GM21390 (cell line): ENCODE measurements around the gene USP54.
"Not testable (repeated sequence)": the region's sequence is repeated elsewhere in the genome, so short reads cannot be mapped to it uniquely, and the experiment has no call there.

Source experiments
- ATAC-seq: cut with Tn5 transposase; IDR thresholded peaks from one replicate; pipeline ENCODE4 v1.9.1; 2021; ENCODE audit not compliant: unreplicated experiment

USP54 gene

DNA sequence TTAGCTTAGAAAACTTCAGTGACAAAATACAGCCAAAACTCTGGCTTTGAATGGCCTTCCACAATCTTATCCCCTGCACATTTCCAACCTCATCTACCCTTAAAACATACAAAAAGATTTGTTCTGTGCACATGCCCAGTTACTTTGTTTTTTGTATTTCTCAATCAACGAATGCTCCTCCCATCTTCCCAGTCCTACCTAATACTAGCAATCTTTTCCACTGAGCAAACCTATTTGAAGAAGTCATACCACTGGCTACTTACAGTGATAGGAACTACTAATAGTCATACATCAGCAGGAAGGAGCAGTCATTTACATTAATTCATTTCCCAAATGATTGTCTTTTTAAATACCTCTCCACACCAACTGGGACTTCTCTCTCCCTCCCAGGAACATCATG, 2.5 kb downstream of the USP54 start:
- no peak for ATAC-seq

DNA sequence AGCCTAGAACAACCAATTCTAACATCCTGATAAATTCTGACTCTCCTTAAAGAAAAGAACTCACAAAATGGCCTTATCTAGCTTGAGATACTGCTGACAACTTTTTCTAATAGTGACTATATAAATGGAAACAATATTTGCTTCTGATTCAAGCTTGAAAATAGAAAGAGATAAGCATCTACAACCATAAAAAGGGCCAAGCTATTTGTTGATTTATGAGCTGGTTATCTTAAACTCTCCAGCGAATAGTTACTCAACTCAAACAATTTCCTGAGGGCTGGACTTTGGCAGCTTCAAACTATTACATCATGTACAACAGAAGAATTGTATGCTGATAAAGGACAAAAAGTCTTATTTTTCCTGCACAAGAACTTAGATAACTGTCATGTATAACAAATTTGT, 4.6 kb downstream of the USP54 start:
- no peak for ATAC-seq

DNA sequence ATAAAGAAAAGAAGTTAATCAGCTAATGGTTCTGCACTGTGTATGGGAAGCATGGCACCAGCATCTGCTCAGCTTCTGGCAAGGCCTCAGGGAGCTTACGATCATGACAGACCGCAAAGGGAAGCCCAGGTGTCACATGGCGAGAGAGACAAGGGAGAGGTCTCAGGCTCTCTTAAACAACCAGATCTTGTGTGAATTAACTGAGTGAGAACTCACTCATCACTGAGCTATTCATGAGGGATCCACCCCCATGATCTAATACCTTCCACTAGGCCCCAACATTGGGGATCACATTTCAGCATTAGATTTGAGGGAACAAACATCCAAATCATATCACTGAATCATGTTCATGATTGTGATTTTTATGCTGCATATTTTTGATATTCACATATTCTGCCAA, 5.8 kb downstream of the USP54 start:
- no peak for ATAC-seq

DNA sequence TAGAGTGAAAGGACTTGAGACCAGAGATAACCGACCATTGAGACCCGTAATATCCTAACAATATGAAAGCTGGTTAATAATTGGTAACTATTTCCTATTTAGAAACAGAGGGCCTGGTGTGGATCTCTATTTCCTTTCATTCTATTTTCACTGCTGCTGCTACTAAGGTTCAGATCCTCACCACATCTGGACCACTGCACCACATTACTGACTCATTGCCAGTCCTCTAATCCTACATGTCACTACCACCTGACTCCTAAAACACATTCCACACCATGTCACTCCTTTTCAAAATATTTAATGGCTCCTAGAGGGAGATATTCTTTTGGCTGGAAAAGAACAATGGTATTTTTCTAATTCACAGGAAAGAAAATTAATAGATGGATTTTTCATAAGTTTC, 6.4 kb downstream of the USP54 start:
- no peak for ATAC-seq

DNA sequence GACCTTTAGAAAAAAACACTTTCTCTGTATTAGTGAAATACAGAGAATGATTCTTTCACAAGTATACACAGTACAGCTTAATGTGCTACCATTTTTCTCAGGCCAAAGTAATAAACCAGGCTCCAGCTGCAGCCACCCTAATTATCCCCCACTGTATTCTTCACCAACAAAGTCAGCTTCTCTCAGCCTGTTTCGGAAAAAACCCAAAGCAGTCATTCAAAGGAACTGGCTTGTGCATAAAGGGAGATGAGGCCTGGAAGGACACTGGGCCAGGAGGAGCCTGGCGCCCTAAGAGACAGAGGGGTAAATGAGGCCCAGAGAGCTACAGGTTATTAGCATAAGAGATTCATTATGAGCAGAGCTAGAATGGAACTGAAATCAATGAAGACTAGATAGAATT, 9.2 kb downstream of the USP54 start:
- ATAC-seq: no peak

DNA sequence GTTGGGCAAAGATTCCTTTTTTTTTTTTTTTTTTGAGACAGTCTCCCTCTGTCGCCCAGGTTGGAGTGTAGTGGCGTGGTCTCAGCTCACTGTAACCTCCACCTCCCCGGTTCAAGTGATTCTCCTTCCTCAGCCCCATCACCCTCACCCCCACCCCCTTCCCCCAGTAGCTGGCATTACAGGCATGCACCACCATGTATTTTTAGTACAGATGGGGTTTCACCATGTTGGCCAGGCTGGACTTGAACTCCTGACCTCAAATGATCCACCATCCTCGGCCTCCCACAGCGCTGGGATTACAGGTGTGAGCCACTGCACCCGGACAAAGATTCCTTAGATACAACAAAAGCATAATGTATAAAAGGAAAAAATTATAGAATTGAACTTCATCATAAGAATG, 12.2 kb downstream of the USP54 start:
- not testable (repeated sequence) for ATAC-seq

DNA sequence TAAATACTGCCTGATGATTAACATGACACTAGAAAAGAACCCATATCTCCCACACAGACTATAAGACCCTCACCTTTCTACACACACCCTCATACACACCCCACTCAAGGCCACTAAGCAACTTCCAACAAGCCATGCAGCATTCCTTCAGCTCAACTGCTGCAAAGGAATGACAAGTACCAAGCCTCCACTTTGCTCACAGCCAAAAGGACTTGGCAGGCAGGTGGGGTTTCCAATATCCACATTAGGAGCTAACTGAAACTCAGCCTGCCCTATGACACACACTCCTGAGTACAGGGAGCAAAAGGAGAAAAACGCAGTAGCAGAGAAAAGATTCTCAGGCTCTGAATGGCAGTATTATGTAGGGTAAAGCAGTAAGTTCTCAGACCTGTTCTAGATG, 13.4 kb downstream of the USP54 start:
- no peak for ATAC-seq

DNA sequence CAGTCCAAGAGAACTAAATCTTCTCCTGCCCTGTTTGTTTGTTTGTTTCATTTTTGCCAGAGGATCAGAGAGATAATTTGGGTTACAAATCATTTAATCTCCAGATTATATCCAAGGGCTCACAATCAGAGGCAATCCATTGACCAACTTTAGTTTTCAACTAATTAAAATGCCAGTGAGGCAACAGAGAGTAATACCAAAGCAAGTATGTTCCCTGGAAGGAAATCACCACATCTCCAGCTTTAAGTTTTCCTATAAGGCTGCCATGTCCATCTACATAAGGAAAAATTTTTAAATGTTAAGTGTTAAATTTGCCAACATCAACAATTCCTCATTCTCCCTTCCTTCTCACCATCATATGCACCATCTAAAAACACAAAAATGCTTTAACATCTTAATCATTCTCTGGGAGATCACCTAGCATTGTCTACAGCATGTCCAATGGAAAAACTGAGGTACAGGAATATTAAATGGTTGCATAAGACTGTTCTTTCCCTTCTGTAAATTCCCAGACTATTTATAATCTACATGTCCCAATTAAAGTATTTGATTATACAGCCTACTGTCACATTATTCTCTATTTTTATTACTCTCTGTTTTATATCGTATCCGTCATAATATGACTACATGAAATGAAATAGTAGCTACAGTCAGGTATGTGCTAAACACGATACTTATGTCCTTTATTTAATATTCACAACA, 14.1 kb downstream of the USP54 start:
- no peak for ATAC-seq

DNA sequence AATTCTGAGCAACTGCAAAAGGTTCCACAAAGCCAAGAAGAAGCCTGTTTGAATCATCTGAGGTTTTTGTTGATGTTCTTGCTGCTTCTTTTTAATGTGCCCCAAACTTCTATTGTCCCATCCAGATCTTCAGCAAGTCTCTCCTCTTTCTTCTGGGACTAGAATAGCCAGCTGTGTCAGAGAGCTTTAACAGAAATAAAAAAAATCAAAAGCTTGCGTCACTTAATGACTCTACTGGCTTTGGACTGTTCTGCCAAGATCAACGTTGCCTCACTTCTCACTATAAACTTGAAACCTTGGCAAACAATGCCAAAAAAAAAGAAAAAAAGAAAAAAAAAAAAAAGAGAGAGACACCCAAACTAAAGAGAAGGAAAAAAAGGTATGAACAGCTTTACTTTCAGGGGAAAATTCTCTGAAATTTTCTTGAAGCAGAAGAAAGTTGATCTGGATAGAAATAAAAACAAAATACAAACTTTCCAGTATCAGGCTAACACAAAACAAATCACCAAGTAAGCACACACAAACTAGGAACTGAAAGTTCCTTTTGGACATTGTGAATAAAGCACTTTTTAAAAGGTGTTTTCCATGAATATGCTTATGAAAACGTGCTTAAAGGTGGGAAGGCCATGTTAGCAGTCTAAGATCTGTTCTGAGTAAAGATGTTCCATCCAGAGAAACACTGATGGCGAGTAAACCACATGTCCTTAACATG, 14.8 kb downstream of the USP54 start:
- ATAC-seq: no peak

DNA sequence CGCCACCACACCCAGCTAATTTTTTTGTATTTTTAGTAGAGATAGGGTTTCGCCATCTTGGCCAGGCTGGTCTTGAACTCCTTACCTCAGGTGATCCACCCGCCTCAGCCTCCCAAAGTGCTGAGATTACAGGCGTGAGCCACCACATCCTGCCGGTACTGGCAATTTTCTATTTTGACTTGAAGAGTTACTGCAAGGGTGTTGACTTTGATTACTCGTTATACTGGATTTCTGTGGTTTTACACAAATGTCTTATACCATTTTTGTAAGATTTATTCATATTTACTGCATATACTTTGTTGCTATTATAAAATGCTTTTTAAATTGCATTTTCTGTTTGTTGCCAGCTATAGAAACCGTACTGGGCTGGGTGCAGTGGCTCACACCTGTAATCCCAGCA, 24.1 kb downstream of the USP54 start:
- ATAC-seq: not testable (repeated sequence)

DNA sequence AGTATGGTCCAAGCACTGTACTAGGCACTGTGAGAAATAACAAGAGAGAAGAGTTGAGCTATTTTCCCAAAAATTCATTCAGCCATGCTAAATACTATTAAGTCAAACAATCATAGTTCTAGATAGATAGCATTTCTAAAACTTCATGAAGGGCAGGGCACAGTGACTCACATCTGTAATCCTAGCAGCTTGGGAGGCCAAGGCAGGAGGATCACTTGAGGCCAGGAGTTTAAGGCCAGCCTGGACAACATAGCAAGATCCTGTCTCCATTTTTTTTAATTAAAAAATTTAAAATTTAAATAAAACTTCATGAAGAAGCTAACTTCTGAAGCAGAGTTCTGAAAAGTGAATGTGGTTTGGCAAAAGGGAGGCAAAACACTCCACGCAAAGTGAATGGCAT, 29.9 kb downstream of the USP54 start:
- no peak for ATAC-seq

DNA sequence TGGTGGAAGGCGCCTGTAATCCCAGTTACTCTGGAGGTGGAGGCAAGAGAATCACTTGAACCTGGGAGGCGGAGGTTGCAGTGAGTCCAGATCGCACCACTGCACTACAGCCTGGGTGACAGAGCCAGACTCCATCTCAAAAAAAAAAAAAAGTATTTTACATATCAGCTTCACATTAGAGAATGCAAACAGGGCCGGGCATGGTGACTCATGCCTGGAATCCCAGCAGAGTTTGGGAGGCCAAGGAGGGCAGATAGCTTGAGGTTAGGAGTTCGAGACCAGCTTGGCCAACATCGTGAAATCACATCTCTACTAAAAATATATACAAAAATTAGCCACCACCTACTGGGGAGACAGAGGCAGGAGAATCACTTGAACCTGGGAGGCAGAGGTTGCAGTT, 31.6 kb downstream of the USP54 start:
- ATAC-seq: no peak

DNA sequence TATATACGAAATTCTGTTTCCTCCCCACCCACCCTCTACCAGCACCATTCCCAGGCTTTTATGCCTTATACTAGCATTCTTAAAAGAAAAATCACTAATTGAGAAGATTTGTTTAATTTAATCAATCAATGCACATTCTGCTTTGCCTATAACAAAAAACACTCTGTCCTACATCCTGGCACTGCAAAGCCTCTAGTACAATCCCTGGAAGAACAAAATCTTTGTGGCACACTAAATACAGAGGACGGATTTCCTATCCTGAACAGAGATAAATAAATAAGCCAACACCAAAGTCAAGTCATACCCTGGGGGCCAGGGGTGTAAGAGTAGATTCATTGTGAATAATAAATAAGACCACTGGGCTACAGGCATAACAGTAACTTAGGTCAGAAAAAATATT, 34.3 kb downstream of the USP54 start:
- ATAC-seq: no peak

DNA sequence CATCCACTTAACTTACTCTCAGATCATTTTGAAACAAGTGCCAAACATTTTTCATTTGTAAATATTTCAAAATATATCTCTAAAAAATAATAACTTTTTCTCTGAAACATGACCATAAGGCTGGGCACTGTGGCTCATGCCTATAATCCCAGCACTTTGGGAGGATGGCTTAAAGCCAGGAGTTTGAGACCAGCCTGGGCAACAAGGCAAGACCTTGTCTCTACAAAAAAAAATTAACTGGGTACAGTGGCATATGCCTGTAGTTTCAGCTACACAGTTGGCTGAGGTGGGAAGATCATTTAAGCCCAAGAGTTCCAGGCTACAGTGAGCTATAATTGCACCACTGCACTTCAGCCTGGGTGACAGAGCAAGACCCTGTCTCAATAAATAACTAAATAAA, 36.4 kb downstream of the USP54 start:
- no peak for ATAC-seq

DNA sequence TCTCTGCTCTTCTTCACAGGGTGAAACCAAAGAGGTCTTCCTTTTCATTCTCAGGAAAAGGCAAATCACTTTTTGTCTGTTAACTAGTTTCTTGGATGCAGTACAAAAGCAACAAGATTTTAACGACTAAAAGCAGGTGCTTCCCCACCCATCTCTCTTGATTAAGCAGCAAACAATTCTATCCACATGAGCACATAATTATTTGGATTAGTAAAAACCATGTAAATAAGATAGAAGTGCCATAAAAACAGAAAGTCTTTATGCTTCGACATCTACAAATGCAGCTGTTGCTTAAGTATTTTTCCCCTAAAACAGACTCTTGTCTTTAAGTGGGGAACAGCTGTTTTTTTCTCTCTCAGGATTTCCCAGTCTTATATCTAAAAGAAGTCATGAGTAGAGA, 37.4 kb downstream of the USP54 start:
- ATAC-seq: no peak

DNA sequence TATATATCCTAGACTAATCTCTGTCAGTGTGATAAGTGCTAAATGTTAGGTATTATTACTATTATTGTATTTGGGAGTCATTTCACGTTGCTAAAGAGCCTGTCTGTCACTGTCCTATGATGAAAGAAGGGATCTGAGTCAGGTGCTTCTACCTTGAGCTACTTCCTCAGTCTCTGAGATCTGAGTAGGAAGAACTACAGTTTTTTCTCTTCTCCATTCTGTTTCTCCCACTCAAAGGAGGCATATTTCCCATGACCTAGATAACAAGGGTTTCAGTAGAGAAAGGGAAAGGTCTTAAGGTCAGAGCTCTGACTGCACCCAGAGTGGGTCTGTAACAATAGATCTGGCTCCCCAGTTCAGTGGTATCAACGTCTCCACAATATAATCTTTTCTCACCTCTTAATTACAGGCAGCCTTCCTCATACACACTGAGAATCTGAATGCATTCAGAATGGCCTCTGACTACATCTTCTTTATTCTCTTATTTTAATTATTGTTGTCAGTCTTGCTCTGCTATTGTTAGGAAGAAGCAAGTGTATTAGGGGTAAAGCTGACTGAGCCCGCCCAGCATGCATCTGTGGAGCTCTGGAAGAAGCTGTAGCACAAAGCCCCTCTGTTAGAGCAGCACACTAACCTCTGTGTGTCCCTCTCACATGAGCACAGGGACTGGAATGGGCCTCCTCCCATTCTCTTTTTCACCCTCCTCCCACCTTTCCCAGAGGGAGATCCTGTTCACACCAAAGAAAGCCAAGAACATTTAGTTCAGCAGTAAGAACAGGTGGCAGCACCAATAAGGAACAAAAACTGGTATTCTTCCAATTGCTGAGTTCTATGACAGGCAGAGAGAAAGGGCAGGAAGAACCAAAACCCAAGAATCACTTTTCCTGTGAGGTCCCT, 38.1 kb downstream of the USP54 start:
- ATAC-seq: no peak

DNA sequence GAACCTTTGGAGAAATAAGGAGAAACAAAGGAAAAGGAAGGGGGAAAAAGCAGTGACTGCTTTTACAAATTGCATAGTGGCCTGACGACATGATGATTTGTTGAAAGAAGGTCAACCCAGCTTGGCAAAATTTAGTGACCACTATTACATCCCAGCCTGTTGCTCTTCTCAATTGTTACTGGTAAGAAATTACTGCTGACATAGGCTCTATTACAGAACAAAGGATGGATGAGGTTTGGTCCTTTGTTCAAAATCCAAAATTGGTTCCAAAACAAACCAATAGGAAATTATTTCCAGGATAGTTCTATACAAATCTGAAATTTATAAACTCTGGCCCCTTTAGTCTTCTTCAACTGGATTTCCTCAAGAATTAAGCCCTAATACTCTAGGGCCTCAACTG, 39.6 kb downstream of the USP54 start:
- ATAC-seq: no peak

DNA sequence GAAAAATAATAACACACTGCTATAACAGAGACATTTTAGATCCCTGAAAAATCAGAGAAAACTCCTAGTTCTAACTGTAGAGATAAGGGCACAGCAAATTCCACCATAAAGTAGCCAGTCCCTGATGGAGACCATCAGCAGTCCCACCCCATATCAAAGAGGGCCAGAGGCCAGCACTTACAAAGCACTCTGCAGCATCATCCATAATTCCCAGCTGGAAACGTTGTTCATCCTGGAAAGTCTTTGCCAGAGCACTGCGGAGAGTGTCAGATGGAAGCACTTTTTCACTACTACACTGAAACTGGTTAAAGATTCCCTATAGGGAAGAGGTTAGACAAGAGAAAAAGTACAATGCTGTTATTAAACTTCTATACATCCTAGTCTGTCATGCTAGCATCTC, 45.8 kb downstream of the USP54 start:
- ATAC-seq: no peak

DNA sequence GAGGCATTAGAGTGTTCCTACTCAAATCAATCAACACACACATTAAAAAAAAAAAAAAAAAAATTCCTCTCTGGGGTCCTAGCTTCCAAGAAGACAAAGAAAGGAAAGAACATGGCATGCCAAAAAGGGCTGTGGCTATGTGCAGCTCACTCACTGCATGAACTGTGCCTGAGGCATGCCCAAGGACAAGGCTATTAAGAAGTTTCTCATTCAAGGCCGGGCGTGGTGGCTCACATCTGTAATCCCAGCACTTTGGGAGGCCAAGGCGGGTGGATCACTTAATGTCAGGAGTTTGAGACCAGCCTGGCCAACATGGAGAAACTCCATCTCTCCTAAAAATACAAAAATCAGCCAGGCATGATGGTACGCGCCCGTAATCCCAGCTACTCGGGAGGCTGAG, 53.4 kb downstream of the USP54 start:
- no peak for ATAC-seq

DNA sequence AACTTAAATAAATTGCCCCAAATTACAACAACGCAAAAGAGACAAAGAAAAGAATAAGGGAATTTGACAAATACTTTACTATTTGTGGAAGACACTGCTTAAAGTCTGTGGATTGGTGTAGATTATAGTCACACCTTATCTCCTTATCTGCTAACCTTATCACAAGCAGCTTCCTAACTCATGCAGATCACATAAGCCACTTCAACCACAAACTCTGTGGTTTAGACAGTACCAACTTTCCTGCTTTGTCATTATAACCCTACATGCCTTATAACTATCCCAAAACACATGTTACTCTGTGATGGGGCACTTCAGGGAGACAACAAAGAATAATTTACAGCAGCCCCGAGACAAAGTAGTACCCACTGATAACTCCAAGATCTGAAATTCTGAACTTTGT, 53.9 kb downstream of the USP54 start:
- no peak for ATAC-seq

DNA sequence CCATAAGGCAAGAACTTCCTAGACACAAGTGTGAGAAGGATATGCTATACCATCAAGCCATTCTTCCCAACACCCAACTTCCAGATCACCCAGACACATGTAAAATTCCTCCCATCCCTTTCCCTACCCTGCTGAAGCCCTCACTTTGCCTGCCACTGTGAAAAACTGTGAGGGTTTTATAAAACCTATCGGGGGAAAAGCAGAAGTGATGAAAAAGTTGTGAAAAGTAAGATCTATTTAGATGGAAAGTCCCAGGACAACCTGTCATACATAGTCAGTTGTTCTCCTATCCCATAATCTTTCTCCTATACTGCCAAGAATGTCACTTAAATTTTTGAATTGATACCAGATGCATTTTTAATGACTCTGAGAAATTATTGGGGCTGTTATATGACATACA, 56.3 kb downstream of the USP54 start:
- no peak for ATAC-seq
